Activated T-cell treated with anti-CD3 and anti-CD28 coated beads, Interleukin-2, amount 50 U/mL, for 72 hours (primary cell): Measurements from ENCODE around the gene CSMD2. TPM values are rescaled to one million over a fixed set of nuclear protein-coding genes. Genes with fewer than 3 reads are reported as not detected.

Experiments
- ATAC-seq, 2 donors: fragments of 150-1000 bp; cut with Tn5 transposase; replicated peaks in 1 of 2; 2 replicates each; pipeline ENCODE4 v1.10.0; 2021; ENCODE audit warnings: moderate library complexity in 2 of 2, mild to moderate bottlenecking in 1 of 2
- DNase-seq, 2 donors: peaks; one replicate each; pipeline ENCODE4 v3.0.0; 2021 to 2022; ENCODE audit warnings: mixed read lengths in 1 of 2
- H3K27ac Mint-ChIP-seq: one replicate; pipeline ENCODE4 v1.8.0; 2022; ENCODE audit warnings: mild to moderate bottlenecking, moderate library complexity, mixed read lengths
- H3K27me3 Mint-ChIP-seq: one replicate; pipeline ENCODE4 v1.8.0; 2022; ENCODE audit warnings: low read depth, mixed read lengths
- H3K36me3 Mint-ChIP-seq, 2 donors: one replicate each; pipeline ENCODE4 v1.8.0; 2022; ENCODE audit warnings: mixed read lengths in 2 of 2, mild to moderate bottlenecking in 1 of 2; ENCODE audit not compliant: insufficient read depth in 2 of 2
- H3K4me1 Mint-ChIP-seq: one replicate; pipeline ENCODE4 v1.8.0; 2022; ENCODE audit warnings: low read depth, mixed read lengths
- H3K4me3 Mint-ChIP-seq, 2 donors: one replicate each; pipeline ENCODE4 v1.8.0; 2022; ENCODE audit warnings: mild to moderate bottlenecking in 2 of 2, mixed read lengths in 2 of 2, moderate library complexity in 2 of 2
- H3K9me3 Mint-ChIP-seq, 2 donors: one replicate each; pipeline ENCODE4 v1.8.0; 2022; ENCODE audit warnings: mixed read lengths in 2 of 2
- total RNA-seq, 2 donors: library from RNA; stranded (reverse); gene quantifications; one replicate each; pipeline ENCODE4 v1.2.3, GENCODE V29; 2022

CSMD2 gene
- total RNA-seq, 2 donors from 2014 or later, result not detected

- peaks cover 0 to 2% of the 10 kb centered on the region in 2 donors for H3K36me3 Mint-ChIP-seq
Observed at GRCh38 chr1:33930346-33931110, 234.5 kb downstream of the CSMD2 start.

GRCh38 chr1:33928251-33928650, 236.8 kb downstream of the CSMD2 start:
- H3K27ac Mint-ChIP-seq, result no peak overlapping the region
- H3K36me3 Mint-ChIP-seq, result peaks cover 0 to 2% of the 10 kb centered on the region in 2 donors
- ATAC-seq, result no peak
- H3K27me3 Mint-ChIP-seq, result peaks cover 7% of the 10 kb centered on the region
- no peak for DNase-seq
- H3K9me3 Mint-ChIP-seq, result no peaks in the 10 kb centered on the region
- no peak overlapping the region for H3K4me3 Mint-ChIP-seq
- no peaks in the 10 kb centered on the region for H3K4me1 Mint-ChIP-seq

More at GRCh38 chr1:33930346-33931110, 234.5 kb downstream of the CSMD2 start:
- no peak for DNase-seq
- Mint-ChIP-seq H3K4me1 (no peaks in the 10 kb centered on the region), H3K4me3 (no peak overlapping the region), H3K9me3 (peaks cover 0 to 2% of the 10 kb centered on the region in 2 donors), H3K27ac (no peak overlapping the region), H3K27me3 (peaks cover 7% of the 10 kb centered on the region)
- no peak for ATAC-seq

- Mint-ChIP-seq H3K4me3 (no peak overlapping the region), H3K36me3 (peaks cover 0 to 2% of the 10 kb centered on the region in 2 donors), H3K4me1 (no peaks in the 10 kb centered on the region), H3K27ac (no peak overlapping the region), H3K27me3 (peaks cover 7% of the 10 kb centered on the region), H3K9me3 (no peaks in the 10 kb centered on the region)
- no peak for ATAC-seq
- no peak for DNase-seq
Observed at GRCh38 chr1:33927721-33928120, 237.3 kb downstream of the CSMD2 start.

GRCh38 chr1:33925586-33925985, 239.4 kb downstream of the CSMD2 start:
- H3K4me1 Mint-ChIP-seq, result no peaks in the 10 kb centered on the region
- H3K27ac Mint-ChIP-seq, result no peak overlapping the region
- no peaks in the 10 kb centered on the region for H3K27me3 Mint-ChIP-seq
- H3K4me3 Mint-ChIP-seq, result no peak overlapping the region
- H3K36me3 Mint-ChIP-seq, result peaks cover 0 to 2% of the 10 kb centered on the region in 2 donors
- ATAC-seq (no peak), DNase-seq (no peak)
- no peaks in the 10 kb centered on the region for H3K9me3 Mint-ChIP-seq

- Mint-ChIP-seq H3K27ac (no peak overlapping the region), H3K9me3 (no peaks in the 10 kb centered on the region), H3K27me3 (peaks cover 8% of the 10 kb centered on the region), H3K36me3 (peaks cover 0 to 2% of the 10 kb centered on the region in 2 donors), H3K4me3 (no peak overlapping the region), H3K4me1 (no peaks in the 10 kb centered on the region)
- ATAC-seq (no peak), DNase-seq (no peak)
Observed at GRCh38 chr1:33921281-33921680, 243.7 kb downstream of the CSMD2 start.

GRCh38 chr1:33918368-33918767, 246.7 kb downstream of the CSMD2 start:
- Mint-ChIP-seq H3K27ac (no peak overlapping the region), H3K9me3 (no peaks in the 10 kb centered on the region), H3K36me3 (no peaks in the 10 kb centered on the region), H3K4me3 (no peak overlapping the region), H3K27me3 (peaks cover 21% of the 10 kb centered on the region), H3K4me1 (no peaks in the 10 kb centered on the region)
- DNase-seq (no peak), ATAC-seq (no peak)

GRCh38 chr1:33916786-33917185, 248.2 kb downstream of the CSMD2 start:
- H3K27me3 Mint-ChIP-seq, result peaks cover 21% of the 10 kb centered on the region
- H3K9me3 Mint-ChIP-seq, result no peaks in the 10 kb centered on the region
- no peak overlapping the region for H3K27ac Mint-ChIP-seq
- ATAC-seq (no peak), DNase-seq (no peak)
- H3K4me3 Mint-ChIP-seq, result no peak overlapping the region
- H3K4me1 Mint-ChIP-seq, result no peaks in the 10 kb centered on the region
- no peaks in the 10 kb centered on the region for H3K36me3 Mint-ChIP-seq

GRCh38 chr1:33914531-33914930, 250.5 kb downstream of the CSMD2 start:
- Mint-ChIP-seq H3K27ac (no peak overlapping the region), H3K4me3 (no peak overlapping the region), H3K27me3 (peaks cover 21% of the 10 kb centered on the region), H3K36me3 (no peaks in the 10 kb centered on the region), H3K4me1 (no peaks in the 10 kb centered on the region), H3K9me3 (no peaks in the 10 kb centered on the region)
- no peak for DNase-seq
- ATAC-seq, result no peak

GRCh38 chr1:33908324-33908956, 256.6 kb downstream of the CSMD2 start:
- Mint-ChIP-seq H3K4me1 (no peaks in the 10 kb centered on the region), H3K9me3 (peaks cover 0 to 2% of the 10 kb centered on the region in 2 donors), H3K36me3 (no peaks in the 10 kb centered on the region), H3K27me3 (peaks cover 8% of the 10 kb centered on the region), H3K27ac (no peak overlapping the region), H3K4me3 (no peak overlapping the region)
- DNase-seq (no peak), ATAC-seq (no peak)

- ATAC-seq (no peak), DNase-seq (no peak)
- no peaks in the 10 kb centered on the region for H3K4me1 Mint-ChIP-seq
- H3K9me3 Mint-ChIP-seq, result peaks cover 0 to 2% of the 10 kb centered on the region in 2 donors
- no peaks in the 10 kb centered on the region for H3K36me3 Mint-ChIP-seq
- no peak overlapping the region for H3K4me3 Mint-ChIP-seq
- H3K27ac Mint-ChIP-seq, result no peak overlapping the region
- peaks cover 12% of the 10 kb centered on the region for H3K27me3 Mint-ChIP-seq
Observed at GRCh38 chr1:33906156-33906555, 258.9 kb downstream of the CSMD2 start.

GRCh38 chr1:33905241-33905640, 259.8 kb downstream of the CSMD2 start:
- ATAC-seq, result no peak
- DNase-seq, result no peak
- Mint-ChIP-seq H3K36me3 (no peaks in the 10 kb centered on the region), H3K27me3 (peaks cover 19% of the 10 kb centered on the region), H3K27ac (no peak overlapping the region), H3K9me3 (peaks cover 0 to 2% of the 10 kb centered on the region in 2 donors), H3K4me1 (no peaks in the 10 kb centered on the region), H3K4me3 (no peak overlapping the region)

GRCh38 chr1:33903210-33903589, 261.8 kb downstream of the CSMD2 start:
- Mint-ChIP-seq H3K4me1 (no peaks in the 10 kb centered on the region), H3K27me3 (peaks cover 19% of the 10 kb centered on the region), H3K27ac (no peak overlapping the region), H3K4me3 (no peak overlapping the region), H3K9me3 (peaks cover 0 to 2% of the 10 kb centered on the region in 2 donors), H3K36me3 (no peaks in the 10 kb centered on the region)
- ATAC-seq (no peak), DNase-seq (no peak)

GRCh38 chr1:33902486-33903209, 262.4 kb downstream of the CSMD2 start:
- ATAC-seq (no peak), DNase-seq (no peak)
- Mint-ChIP-seq H3K4me1 (no peaks in the 10 kb centered on the region), H3K36me3 (no peaks in the 10 kb centered on the region), H3K27me3 (peaks cover 19% of the 10 kb centered on the region), H3K4me3 (no peak overlapping the region), H3K9me3 (peaks cover 0 to 2% of the 10 kb centered on the region in 2 donors), H3K27ac (no peak overlapping the region)
